Neural cell (in vitro differentiated cells): ENCODE results near the gene VIT. TPM values are rescaled to one million over a fixed set of nuclear protein-coding genes. Genes with fewer than 3 reads are reported as not detected.

Source experiments
- H2AFZ ChIP-seq: fragments of 200-600, 300-800 bp; sonication (generic), shearing (Covaris generic); 2 replicates; pipeline ENCODE4 v1.6.0; 2014; ENCODE audit warnings: low read depth, mild to moderate bottlenecking, antibody characterized with exemption, low read length, moderate library complexity
- H3F3A ChIP-seq: fragments of 200-600 bp; shearing (Covaris generic); 2 replicates; pipeline ENCODE4 v1.6.1; 2016; ENCODE audit warnings: mild to moderate bottlenecking, moderate library complexity, mixed read lengths, antibody characterized with exemption, low read length; ENCODE audit not compliant: insufficient read depth, poor library complexity, severe bottlenecking
- H3K27ac ChIP-seq: fragments of 200-600, 300-800 bp; sonication (generic), shearing (Covaris generic); 2 replicates; pipeline ENCODE4 v1.5.1; 2014; ENCODE audit warnings: mild to moderate bottlenecking, low read length, moderate library complexity
- H3K27me3 ChIP-seq: fragments of 300-800, 200-600 bp; sonication (generic), shearing (Covaris generic); 2 replicates; pipeline ENCODE4 v1.6.0; 2014; ENCODE audit warnings: mild to moderate bottlenecking, low read depth, low read length, moderate library complexity; ENCODE audit not compliant: insufficient read depth
- H3K36me3 ChIP-seq: fragments of 300-800, 200-600 bp; sonication (generic), shearing (Covaris generic); 2 replicates; pipeline ENCODE4 v1.5.1; 2014; ENCODE audit warnings: mild to moderate bottlenecking, antibody characterized with exemption, low read length, moderate library complexity; ENCODE audit not compliant: insufficient read depth
- H3K4me2 ChIP-seq: fragments of 300-800, 200-600 bp; sonication (generic), shearing (Covaris generic); 2 replicates; pipeline ENCODE4 v1.6.0; 2014; ENCODE audit warnings: mild to moderate bottlenecking, low read length
- H3K4me3 ChIP-seq: fragments of 300-800, 200-600 bp; sonication (generic), shearing (Covaris generic); 2 replicates; pipeline ENCODE4 v1.5.1; 2014; ENCODE audit warnings: mild to moderate bottlenecking, low read length, moderate library complexity
- H3K79me2 ChIP-seq: fragments of 200-600 bp; shearing (Covaris generic); replicated peaks from 2 replicates; pipeline ENCODE4 v1.6.0; 2014; ENCODE audit warnings: mild to moderate bottlenecking, low read length, moderate library complexity; ENCODE audit not compliant: insufficient read depth
- H3K9ac ChIP-seq: fragments of 300-800, 200-600 bp; sonication (generic), shearing (Covaris generic); 2 replicates; pipeline ENCODE4 v1.6.1; 2016; ENCODE audit warnings: mild to moderate bottlenecking, low read length, mixed read lengths
- H3K9me2 ChIP-seq: fragments of 200-600 bp; shearing (Covaris generic); 2 replicates; pipeline ENCODE4 v1.6.1; 2016; ENCODE audit warnings: mild to moderate bottlenecking, low read length, mixed read lengths; ENCODE audit not compliant: insufficient read depth
- H3K9me3 ChIP-seq: fragments of 200-600, 300-800 bp; sonication (generic), shearing (Covaris generic); 2 replicates; pipeline ENCODE4 v1.6.1; 2016; ENCODE audit warnings: mild to moderate bottlenecking, mixed run types, low read length, moderate library complexity, mixed read lengths
- H4K20me1 ChIP-seq: fragments of 200-600 bp; shearing (Covaris generic); 2 replicates; pipeline ENCODE4 v1.6.1; 2016; ENCODE audit warnings: mild to moderate bottlenecking, mixed run types; ENCODE audit not compliant: insufficient read depth
- EP300 ChIP-seq: fragments of 450-650 bp; conservative IDR thresholded peaks from 2 replicates; pipeline ENCODE4 v1.6.1; 2014; ENCODE audit warnings: antibody characterized with exemption, mild to moderate bottlenecking, moderate library complexity; ENCODE audit not compliant: poor library complexity, severe bottlenecking
- EZH2 ChIP-seq: fragments of 200-600, 300-800 bp; shearing (Covaris generic), sonication (generic); IDR thresholded peaks from 2 replicates; pipeline ENCODE4 v1.6.1; 2014; ENCODE audit warnings: antibody characterized with exemption, low read length, borderline replicate concordance, mild to moderate bottlenecking; ENCODE audit not compliant: insufficient read depth, poor library complexity, severe bottlenecking
- MXI1 ChIP-seq: fragments of 450-650 bp; conservative IDR thresholded peaks from 2 replicates; pipeline ENCODE4 v1.6.1; 2014; ENCODE audit warnings: antibody characterized with exemption, mild to moderate bottlenecking; ENCODE audit not compliant: poor library complexity, severe bottlenecking
- POLR2AphosphoS5 ChIP-seq: IDR thresholded peaks from 2 replicates; pipeline ENCODE4 v1.6.1; 2012
- RAD21 ChIP-seq: fragments of 450-650 bp; conservative IDR thresholded peaks from 2 replicates; pipeline ENCODE4 v1.6.1; 2014; ENCODE audit warnings: antibody characterized with exemption, mild to moderate bottlenecking, moderate library complexity
- SMC3 ChIP-seq: fragments of 450-650 bp; conservative IDR thresholded peaks from 2 replicates; pipeline ENCODE4 v1.6.1; 2014; ENCODE audit warnings: antibody characterized with exemption, mild to moderate bottlenecking, moderate library complexity; ENCODE audit not compliant: poor library complexity
- TAF1 ChIP-seq: IDR thresholded peaks from 2 replicates; pipeline ENCODE4 v1.6.1; 2012; ENCODE audit warnings: low read depth
- polyA plus RNA-seq: library from polyadenylated mRNA; depleted of rRNA; stranded (reverse); fragments of >200 nt; gene quantifications from 2 replicates; pipeline ENCODE4 v1.2.3, GENCODE V29; 2014
- TF ChIP-seq, protein P1 (sequence below): IDR thresholded peaks from 2 replicates; pipeline ENCODE4 v1.6.1; 2012; ENCODE audit warnings: borderline replicate concordance
- TF ChIP-seq, protein P2 (sequence below): fragments of 450-650 bp; IDR thresholded peaks from 2 replicates; pipeline ENCODE4 v1.5.1; 2014; ENCODE audit warnings: antibody characterized with exemption, mild to moderate bottlenecking, moderate library complexity; ENCODE audit not compliant: poor library complexity, severe bottlenecking

VIT gene
- polyA plus RNA-seq, 1 donor from 2014 or later: not detected

DNA sequence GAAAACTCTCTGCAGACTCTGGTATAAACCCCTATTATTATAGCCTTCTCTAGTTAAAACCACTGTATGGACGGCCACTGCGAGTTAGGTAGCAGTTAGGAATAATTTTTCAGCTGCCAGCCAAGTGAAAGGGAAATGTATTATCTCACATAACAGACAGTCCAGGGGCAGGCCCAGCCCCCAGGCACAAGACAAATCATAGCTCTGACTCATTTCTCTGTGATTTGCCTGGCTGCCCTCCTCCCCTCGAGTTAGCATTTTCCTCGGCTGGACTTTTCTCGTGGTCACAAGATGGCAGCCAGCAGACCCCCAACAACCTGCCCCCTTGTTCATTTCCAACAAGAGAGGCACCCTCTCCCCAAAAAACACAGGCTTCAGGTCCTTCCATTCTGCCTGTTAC lies 10.5 kb downstream of the VIT start:
- Histone ChIP-seq H3K27ac (no peak overlapping the region), H3K36me3 (no peaks in the 10 kb centered on the region), H3K9me3 (peaks cover 4% of the 10 kb centered on the region), H3K4me2 (no peak overlapping the region), H3F3A (no peaks in the 10 kb centered on the region), H4K20me1 (no peaks in the 10 kb centered on the region), H3K9ac (no peak overlapping the region), H2AFZ (no peak overlapping the region), H3K9me2 (no peaks in the 10 kb centered on the region), H3K4me3 (no peak overlapping the region), H3K79me2 (no peaks in the 10 kb centered on the region), H3K27me3 (no peaks in the 10 kb centered on the region)
- TF ChIP-seq EP300 (no peak), TAF1 (no peak), SMC3 (no peak), RAD21 (no peak), EZH2 (no peak), POLR2AphosphoS5 (no peak), MXI1 (no peak)
- TF ChIP-seq, protein P1, sequence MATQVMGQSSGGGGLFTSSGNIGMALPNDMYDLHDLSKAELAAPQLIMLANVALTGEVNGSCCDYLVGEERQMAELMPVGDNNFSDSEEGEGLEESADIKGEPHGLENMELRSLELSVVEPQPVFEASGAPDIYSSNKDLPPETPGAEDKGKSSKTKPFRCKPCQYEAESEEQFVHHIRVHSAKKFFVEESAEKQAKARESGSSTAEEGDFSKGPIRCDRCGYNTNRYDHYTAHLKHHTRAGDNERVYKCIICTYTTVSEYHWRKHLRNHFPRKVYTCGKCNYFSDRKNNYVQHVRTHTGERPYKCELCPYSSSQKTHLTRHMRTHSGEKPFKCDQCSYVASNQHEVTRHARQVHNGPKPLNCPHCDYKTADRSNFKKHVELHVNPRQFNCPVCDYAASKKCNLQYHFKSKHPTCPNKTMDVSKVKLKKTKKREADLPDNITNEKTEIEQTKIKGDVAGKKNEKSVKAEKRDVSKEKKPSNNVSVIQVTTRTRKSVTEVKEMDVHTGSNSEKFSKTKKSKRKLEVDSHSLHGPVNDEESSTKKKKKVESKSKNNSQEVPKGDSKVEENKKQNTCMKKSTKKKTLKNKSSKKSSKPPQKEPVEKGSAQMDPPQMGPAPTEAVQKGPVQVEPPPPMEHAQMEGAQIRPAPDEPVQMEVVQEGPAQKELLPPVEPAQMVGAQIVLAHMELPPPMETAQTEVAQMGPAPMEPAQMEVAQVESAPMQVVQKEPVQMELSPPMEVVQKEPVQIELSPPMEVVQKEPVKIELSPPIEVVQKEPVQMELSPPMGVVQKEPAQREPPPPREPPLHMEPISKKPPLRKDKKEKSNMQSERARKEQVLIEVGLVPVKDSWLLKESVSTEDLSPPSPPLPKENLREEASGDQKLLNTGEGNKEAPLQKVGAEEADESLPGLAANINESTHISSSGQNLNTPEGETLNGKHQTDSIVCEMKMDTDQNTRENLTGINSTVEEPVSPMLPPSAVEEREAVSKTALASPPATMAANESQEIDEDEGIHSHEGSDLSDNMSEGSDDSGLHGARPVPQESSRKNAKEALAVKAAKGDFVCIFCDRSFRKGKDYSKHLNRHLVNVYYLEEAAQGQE: no peak
- TF ChIP-seq, protein P2, sequence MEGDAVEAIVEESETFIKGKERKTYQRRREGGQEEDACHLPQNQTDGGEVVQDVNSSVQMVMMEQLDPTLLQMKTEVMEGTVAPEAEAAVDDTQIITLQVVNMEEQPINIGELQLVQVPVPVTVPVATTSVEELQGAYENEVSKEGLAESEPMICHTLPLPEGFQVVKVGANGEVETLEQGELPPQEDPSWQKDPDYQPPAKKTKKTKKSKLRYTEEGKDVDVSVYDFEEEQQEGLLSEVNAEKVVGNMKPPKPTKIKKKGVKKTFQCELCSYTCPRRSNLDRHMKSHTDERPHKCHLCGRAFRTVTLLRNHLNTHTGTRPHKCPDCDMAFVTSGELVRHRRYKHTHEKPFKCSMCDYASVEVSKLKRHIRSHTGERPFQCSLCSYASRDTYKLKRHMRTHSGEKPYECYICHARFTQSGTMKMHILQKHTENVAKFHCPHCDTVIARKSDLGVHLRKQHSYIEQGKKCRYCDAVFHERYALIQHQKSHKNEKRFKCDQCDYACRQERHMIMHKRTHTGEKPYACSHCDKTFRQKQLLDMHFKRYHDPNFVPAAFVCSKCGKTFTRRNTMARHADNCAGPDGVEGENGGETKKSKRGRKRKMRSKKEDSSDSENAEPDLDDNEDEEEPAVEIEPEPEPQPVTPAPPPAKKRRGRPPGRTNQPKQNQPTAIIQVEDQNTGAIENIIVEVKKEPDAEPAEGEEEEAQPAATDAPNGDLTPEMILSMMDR: no peak

DNA sequence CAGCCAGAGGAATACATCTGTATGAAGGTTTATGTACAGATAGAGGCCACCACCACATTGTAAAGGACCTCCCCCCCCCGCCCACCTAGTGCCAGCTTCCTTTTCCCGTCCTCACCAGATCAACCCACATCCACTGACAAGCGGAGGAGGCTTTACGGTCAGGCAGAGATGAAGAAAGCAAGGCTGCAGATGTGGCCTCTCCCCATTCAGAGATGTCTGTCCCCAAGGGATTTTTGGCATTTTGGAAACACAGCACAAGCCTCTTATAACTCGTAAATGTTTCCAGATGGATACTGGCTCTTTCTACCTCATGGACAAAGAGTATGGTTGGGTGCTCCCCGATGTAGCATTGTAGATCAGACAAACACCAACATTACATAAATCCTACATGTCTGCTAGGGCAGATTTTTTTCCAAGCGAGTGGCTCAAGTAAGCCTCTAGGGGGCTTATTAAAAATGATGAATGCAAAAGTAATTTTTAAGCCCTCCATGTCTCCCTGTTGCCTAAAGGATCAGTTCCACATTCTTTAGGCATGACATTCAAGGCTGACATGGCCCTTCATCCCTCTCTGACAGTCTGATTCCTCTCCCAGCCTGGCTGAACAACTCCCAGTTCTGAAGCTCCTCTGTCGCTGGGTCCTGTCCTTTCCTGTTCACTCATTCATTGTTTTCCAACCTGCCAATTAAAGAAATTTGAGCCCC lies 11.7 kb downstream of the VIT start:
- peaks cover 4% of the 10 kb centered on the region for H3K9me3 ChIP-seq
- H3K79me2 ChIP-seq: no peaks in the 10 kb centered on the region
- H3F3A ChIP-seq: no peaks in the 10 kb centered on the region
- no peaks in the 10 kb centered on the region for H3K36me3 ChIP-seq
- H3K9ac ChIP-seq: no peak overlapping the region
- H3K27me3 ChIP-seq: no peaks in the 10 kb centered on the region
- H3K4me2 ChIP-seq: no peak overlapping the region
- H4K20me1 ChIP-seq: no peaks in the 10 kb centered on the region
- no peak overlapping the region for H3K4me3 ChIP-seq
- H3K27ac ChIP-seq: no peak overlapping the region
- no peak overlapping the region for H2AFZ ChIP-seq
- TF ChIP-seq EZH2: no peak
- TF ChIP-seq, protein P1: no peak
- TF ChIP-seq TAF1: no peak
- TF ChIP-seq, protein P2: no peak
- TF ChIP-seq SMC3: no peak
- no peak for TF ChIP-seq EP300
- TF ChIP-seq POLR2AphosphoS5: no peak
- TF ChIP-seq MXI1: no peak
- no peak for TF ChIP-seq RAD21
- H3K9me2 ChIP-seq: no peaks in the 10 kb centered on the region
